ENCODE results near the gene DCTN4.

DCTN4 gene

GRCh38 chr5:150662731-150663516 is 95.9 kb downstream of the DCTN4 start:
- DNase-seq, result no peak

GRCh38 chr5:150661821-150662596 is 96.8 kb downstream of the DCTN4 start:
- no peak for DNase-seq

- DNase-seq, result no peak
Observed at GRCh38 chr5:150661086-150661485, 97.7 kb downstream of the DCTN4 start, which contains the start of gene MYOZ3. Gene MYOZ3, plus strand, starts transcription at chr5:150661251. Its CDS starts 1,691 bp downstream, at chr5:150662942.

- no peak for DNase-seq
Observed at GRCh38 chr5:150660108-150660831, 98.5 kb downstream of the DCTN4 start.

GRCh38 chr5:150659360-150660107 is 99.3 kb downstream of the DCTN4 start:
- no peak for DNase-seq

- no peak for DNase-seq
Observed at GRCh38 chr5:150658699-150659265, 100.0 kb downstream of the DCTN4 start.
